NCI-H146 treated with DMSO at 0.1 percent for 48 hours (cell line): ENCODE data around the gene TMCC2.

ENCODE experiments used
- DNase-seq: peaks from one replicate; lab custom pipeline; 2025; ENCODE audit not compliant: unreplicated experiment; lab: John Stamatoyannopoulos, UW

The TMCC2 gene

GRCh38 chr1:205239078-205239477 is 11.3 kb downstream of the TMCC2 start:
- no peak for DNase-seq

DNA sequence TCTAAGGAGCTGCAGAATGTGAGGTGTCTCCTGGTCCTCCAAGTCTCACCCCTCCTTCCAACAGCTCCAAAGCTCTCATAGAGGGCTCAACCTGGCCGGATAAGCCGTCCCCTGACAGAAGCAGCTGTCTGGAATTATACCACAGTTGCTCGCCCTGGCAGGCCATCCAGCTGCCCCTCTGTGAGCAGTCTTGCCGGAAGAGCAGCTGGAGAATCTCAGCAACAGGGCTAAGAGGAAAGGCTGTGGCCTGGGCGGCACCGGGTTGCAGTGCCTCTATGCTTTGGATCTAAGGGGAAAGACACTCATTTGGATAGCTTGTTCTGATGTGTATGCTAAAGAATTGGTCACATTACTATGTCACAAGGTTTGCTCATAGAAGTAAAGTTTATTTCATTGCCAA is 12.4 kb downstream of the TMCC2 start:
- no peak for DNase-seq

DNA sequence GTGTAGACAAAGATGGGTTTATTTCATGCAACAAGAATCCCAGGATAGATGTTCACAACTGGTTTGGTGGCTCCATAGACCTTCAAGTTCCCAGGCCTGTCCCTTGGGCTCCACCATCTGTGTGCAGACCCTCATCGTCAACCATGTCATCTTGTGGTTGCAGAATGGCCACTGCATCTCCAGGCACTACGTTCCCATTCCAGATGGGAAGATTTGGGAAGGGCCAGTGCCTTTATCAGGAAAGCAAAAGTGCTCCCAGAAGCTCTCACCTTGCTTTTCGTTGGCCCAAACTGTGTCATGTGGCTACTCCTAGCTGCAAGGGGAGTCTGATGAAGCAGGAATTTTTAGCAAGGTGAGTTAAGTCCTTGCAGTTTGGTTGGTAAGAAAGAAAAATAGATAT is 12.8 kb downstream of the TMCC2 start:
- DNase-seq: no peak

- DNase-seq: no peak
Measured at GRCh38 chr1:205241366-205242030, 13.8 kb downstream of the TMCC2 start.

- DNase-seq: no peak
Measured at GRCh38 chr1:205243350-205244191, 15.8 kb downstream of the TMCC2 start.

GRCh38 chr1:205244384-205244783 is 16.6 kb downstream of the TMCC2 start:
- DNase-seq: no peak

GRCh38 chr1:205245096-205245495 is 17.4 kb downstream of the TMCC2 start:
- no peak for DNase-seq

GRCh38 chr1:205246351-205247119 is 18.8 kb downstream of the TMCC2 start:
- no peak for DNase-seq

DNA sequence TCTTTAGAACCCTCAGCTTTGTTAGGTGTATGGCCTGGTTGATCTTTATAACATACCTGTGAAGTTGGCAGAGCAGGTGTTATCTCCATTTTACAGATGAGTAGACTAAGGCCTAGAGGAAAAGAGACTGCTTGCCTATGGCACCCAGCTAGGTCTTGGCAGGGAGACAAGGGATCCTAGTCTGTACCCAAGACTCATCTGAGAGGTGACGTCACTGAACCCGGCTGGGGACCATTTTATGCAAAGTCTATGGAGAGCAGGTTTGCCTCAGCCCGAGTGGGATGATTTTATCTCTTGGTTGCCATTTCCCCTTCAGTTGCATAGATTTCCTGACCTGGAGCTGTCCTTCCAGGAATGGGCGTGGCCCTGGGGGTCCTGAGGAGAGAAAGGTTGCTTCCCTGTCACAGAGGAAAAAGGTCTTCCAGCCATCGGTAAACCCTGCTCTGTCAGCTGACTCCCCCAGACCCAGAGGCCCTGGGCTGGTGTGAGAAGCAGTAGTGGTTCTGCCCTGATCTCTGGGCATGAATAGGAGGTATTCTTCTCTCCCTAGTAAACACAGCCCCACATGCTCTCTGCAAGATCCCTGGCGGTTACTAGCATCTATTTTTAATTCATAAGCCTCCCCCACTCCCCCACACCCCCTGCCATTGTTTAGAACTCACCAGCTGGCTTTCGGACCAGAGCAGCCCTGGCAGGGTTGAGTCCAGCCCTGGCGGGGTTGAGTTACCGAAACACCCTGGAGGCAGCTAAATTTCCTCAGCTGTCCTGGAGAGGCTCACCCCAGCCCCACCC is 19.6 kb downstream of the TMCC2 start:
- no peak for DNase-seq

DNA sequence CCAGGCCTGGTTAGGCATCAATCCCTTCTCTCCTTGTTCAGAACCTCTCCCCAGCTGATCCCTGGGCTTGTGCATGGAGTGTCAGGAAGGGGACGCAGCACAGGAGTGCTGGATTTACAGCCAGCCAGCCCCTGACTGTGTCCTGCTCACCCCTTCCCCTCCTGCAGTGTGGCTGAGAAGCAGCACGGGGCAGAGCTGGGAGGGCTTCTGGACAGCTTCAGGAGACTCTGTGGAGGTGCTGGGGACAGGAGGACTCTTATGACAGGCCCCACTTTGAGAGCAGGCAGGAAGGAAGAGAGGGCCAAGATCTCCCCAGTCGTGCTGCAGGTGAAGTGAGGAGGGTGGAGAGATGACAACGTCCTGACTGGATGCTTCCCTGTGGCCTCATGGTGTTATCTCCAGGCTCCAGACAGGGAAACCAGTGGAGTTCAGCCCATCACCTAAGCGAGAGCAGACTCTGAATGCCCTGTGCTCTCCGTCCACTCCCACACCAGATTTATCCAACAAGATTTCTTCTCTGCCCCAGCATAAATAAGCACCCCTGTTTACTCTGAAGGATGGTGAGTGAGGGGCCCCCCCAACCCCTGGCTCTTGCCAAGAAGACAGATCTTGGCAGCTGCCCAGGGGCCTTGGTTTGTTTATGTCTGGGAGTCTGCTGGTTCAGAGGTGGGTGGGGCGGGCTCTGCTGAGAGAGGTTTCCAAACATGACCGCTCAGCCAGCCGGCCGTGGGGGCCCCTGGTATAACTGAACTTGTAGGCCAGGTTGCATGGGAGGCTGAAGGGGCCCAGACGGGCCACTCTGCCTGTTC is 21.3 kb downstream of the TMCC2 start:
- no peak for DNase-seq

GRCh38 chr1:205249651-205250050 is 21.9 kb downstream of the TMCC2 start:
- DNase-seq: no peak

GRCh38 chr1:205250699-205251098 is 23.0 kb downstream of the TMCC2 start:
- DNase-seq: no peak

GRCh38 chr1:205251576-205251975 is 23.8 kb downstream of the TMCC2 start:
- DNase-seq: no peak

DNA sequence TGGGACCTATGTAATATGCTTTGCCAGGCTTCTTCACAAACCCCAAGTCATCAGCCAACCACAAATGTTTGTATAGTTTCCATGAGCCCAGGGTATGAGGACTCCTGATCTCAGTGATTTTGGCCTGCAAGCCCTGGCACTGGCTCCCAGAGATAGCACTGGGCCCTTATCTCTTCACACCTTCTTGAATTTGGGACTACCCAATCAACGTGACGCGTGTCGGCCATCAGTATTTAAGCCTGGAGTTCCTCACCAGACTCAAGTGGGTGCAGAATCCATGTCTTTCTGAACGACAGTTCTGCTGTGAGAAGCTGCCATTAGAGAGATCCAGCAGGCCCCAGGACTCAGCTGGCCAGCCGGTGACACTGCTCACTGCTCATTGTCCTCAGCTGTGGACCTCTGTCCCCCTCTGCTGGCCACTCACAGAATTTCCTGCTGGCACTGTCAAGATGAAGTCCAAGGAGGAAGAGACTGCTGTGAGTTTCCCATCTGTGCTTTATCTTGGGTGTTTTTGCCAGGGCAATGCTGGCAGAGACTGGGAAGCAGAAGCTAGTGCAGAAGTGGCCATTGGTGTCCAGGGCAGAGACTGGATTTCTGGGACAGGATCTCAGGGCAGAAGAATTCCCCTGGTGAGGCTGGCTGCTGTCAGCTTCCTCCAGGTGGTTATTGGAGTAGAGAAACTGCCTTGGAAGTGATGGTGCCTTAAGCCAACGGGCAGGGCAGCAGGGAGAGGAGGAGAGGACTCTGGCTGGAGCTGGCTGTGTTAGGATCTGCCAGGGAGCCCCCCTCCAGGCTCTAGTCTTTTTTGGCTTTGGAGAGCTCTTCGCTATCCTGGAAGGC is 28.4 kb downstream of the TMCC2 start:
- DNase-seq: peak; percentile 61

- DNase-seq: no peak
Measured at GRCh38 chr1:205256951-205257625, 29.3 kb downstream of the TMCC2 start.

- no peak for DNase-seq
Measured at GRCh38 chr1:205257735-205258134, 30.0 kb downstream of the TMCC2 start.

GRCh38 chr1:205258261-205258691 is 30.5 kb downstream of the TMCC2 start:
- no peak for DNase-seq

- no peak for DNase-seq
Measured at GRCh38 chr1:205258719-205259118, 31.0 kb downstream of the TMCC2 start.
